ENCODE data around the gene ZNF778. TPM values are rescaled to one million over a fixed set of nuclear protein-coding genes. Genes with fewer than 3 reads are reported as not detected.

ZNF778 gene
- polyA plus RNA-seq, 1 experiment: 5.5 TPM

- no peak for DNase-seq (ENCODE audit: low read depth)
- H3K4me3 ChIP-seq (ENCODE audit: low read depth, low read length): no peak overlapping the region
- no peak for TF ChIP-seq CTCF (IDR thresholded peaks at IDR 0.05; ENCODE audit: insufficient read depth, low read depth, low read length)
- H3K36me3 ChIP-seq (ENCODE audit: control insufficient read depth, insufficient read depth, low read length): peaks cover 49% of the 10 kb centered on the region
- ChIA-PET POLR2A (no interaction called here), CTCF (no interaction called here)
- H3K27me3 ChIP-seq (ENCODE audit: control insufficient read depth, insufficient read depth, low read length): no peaks in the 10 kb centered on the region
These were observed 65.9 kb downstream of the ZNF778 start for GRCh38 chr16:89283449-89283848.

GRCh38 chr16:89285381-89285780 lies 67.9 kb downstream of the ZNF778 start:
- H3K36me3 ChIP-seq (ENCODE audit: control insufficient read depth, insufficient read depth, low read length): peaks cover 49% of the 10 kb centered on the region
- DNase-seq (ENCODE audit: low read depth): no peak
- POLR2A ChIA-PET: no interaction called here
- no peak overlapping the region for H3K4me3 ChIP-seq (ENCODE audit: low read depth, low read length)
- no peaks in the 10 kb centered on the region for H3K27me3 ChIP-seq (ENCODE audit: control insufficient read depth, insufficient read depth, low read length)
- CTCF ChIA-PET: interaction anchor here (1.1 kb wide), 1 partner anchor 44 kb away, joined by 3 read pairs; no protein-coding TSS in a partner anchor
- TF ChIP-seq CTCF (IDR thresholded peaks at IDR 0.05; ENCODE audit: insufficient read depth, low read depth, low read length): no peak

- CTCF ChIA-PET: no interaction called here
These were observed 68.6 kb downstream of the ZNF778 start for GRCh38 chr16:89286096-89286495.

More at GRCh38 chr16:89286096-89286495, 68.6 kb downstream of the ZNF778 start:
- peaks cover 50% of the 10 kb centered on the region for H3K36me3 ChIP-seq (ENCODE audit: control insufficient read depth, insufficient read depth, low read length)
- no peak for TF ChIP-seq CTCF (IDR thresholded peaks at IDR 0.05; ENCODE audit: insufficient read depth, low read depth, low read length)
- H3K4me3 ChIP-seq (ENCODE audit: low read depth, low read length): no peak overlapping the region
- no peak for DNase-seq (ENCODE audit: low read depth)
- no peaks in the 10 kb centered on the region for H3K27me3 ChIP-seq (ENCODE audit: control insufficient read depth, insufficient read depth, low read length)
- POLR2A ChIA-PET: no interaction called here

Other genes with a start within 250 kb of the ZNF778 start
- gene CBFA2T3, start 240.5 kb upstream of the ZNF778 start, polyA plus RNA-seq (2011; rRNA removed): not detected in 2 replicates
- gene ACSF3, start 123.9 kb upstream of the ZNF778 start, polyA plus RNA-seq (2011; rRNA removed): 10.3 and 12.5 TPM in 2 replicates
- gene CDH15, start 46.0 kb upstream of the ZNF778 start, polyA plus RNA-seq (2011; rRNA removed): 0.04 and 0.07 TPM in 2 replicates
- 0.11 and 0.12 TPM in 2 replicates for gene SLC22A31, start 17.2 kb upstream of the ZNF778 start, polyA plus RNA-seq (2011; rRNA removed)